IPS-NIHi7 (cell line): Measurements from ENCODE around the gene DNAJC25.
"Not testable (repeated sequence)": the region's sequence is repeated elsewhere in the genome, so short reads cannot be mapped to it uniquely, and the experiment has no call there.

Experiments used
- DNase-seq: peaks from one replicate; pipeline ENCODE4 v3.0.0; 2012; ENCODE audit warnings: mixed read lengths; ENCODE audit errors: extremely low spot score

The DNAJC25 gene

DNA sequence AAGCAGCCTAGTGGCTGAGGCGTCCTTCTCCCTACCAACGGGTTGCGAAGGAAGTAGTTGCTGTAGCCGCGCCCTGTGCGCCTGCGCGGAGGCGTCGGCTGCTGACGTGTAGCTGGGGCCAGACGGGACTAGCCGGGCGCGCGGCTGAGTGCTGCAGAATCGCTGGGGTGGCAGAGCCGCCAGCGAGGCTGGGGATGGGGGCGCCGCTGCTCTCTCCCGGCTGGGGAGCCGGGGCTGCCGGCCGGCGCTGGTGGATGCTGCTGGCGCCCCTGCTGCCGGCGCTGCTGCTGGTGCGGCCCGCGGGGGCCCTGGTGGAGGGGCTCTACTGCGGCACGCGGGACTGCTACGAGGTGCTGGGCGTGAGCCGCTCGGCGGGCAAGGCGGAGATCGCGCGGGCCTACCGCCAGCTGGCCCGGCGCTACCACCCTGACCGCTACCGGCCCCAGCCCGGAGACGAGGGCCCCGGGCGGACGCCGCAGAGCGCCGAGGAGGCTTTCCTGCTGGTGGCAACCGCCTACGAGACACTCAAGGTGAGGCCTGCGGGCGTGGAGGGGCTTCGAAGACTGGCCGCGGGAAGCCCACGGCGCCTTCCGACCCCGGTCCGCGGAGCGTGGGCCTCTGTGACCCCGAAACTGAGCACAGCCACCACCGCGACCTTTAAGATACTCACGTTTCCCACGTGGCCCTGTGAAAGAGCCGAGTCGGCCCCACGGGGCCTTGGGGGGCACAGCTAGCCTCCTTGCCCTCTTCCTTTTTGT is at the start of gene DNAJC25:
Gene DNAJC25, plus strand, starts transcription at position 121 of the 758 bp plus-strand sequence. Its CDS starts 74 bp downstream, at position 195.
- DNase-seq = peak; percentile 100

DNA sequence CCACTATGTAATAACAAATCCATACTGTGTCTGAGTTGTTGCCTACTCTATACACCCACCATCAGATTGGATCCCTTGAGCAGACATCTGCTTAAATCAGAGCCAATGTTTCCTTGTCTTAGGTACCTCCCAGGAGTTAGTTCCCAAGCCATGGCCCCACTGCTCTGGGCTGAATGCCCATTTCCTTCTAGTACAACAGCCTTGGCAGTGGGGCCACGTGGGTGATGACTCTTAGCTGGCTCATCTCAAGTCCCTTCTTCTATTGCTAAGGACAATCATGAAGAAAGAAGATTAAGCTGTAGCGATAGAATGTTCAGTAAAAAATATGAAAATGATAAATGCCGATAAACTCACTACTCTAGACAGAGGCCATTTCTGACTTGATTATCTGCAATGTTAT is 48.2 kb upstream of the DNAJC25 start:
- no peak for DNase-seq

DNA sequence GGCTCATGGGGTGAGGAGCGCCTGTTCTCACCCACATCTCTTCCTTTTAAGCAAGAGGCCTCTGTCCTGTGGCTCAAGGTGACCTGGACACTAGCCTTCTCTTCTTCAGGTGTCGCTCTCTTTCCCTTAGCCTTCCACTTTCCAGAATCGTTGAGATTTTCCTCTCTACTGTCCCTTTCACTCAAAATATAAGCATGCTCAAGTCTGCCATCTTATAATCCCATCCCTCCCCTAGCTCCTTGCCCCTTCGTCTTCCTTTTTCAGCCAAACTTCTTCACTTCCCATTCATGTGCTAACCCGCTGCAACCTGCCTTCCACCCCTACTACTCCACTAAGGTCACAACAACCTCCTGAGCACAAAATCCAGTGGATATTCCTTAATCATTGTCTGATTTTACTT is 44.8 kb upstream of the DNAJC25 start:
- DNase-seq = no peak

DNA sequence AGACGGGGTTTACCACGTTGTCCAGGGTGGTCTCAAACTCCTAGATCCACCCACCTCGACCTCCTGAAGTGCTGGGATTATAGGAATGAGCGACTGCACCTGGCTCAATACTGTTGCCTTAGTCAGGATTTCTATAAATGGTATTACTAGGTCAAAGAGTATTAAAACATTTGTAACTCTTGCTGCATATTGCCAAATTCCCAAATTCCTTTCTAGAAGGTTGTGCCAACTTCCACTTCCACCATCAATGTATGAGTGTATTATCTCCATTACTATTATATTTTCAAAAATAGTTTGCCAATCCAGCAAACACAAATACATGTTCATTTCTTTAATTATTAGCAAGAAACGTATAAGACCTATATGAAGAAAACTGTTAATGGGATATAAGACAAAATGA is 42.3 kb upstream of the DNAJC25 start:
- no peak for DNase-seq

DNA sequence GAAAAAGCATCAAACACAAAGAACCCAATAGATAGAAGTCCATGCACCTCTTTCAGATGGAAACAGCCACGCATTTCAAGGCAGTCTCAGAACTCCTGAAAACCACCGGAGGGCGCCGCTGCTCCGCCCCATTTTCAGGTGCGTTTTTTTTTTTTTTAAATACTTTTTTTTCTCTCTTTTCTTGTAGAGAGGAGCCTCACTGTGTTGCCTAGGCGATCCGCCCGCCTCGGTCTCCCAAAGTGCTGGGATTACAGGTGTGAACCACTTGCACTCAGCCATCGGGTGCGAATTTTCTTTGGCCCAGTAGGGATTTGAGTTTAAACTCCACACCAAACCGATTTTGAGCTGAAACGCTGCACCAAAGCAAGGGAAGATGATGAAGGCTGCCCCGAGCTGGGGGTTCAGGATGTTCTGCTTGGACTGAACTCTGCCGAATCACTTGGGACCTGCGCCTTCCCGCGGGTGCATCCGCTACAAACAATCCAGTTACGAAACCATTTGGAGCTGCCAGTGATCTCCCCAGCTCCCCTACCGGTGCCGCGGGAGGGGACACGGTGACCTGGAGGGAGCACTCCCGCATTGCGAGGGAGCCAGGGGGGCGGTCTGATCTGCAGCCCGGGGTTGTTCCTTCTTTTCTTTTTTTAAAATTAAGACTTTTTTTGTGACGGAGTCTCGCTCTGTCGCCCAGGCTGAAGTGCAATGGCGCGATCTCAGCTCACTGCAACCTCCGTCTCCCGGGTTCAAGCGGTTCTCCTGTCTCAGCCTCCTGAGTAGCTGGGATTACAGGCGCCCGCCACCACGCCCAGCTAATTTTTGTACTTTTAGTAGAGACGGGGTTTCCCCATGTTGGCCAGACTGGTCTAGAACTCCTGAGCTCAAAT is 33.0 kb upstream of the DNAJC25 start:
- DNase-seq = peak; percentile 78

DNA sequence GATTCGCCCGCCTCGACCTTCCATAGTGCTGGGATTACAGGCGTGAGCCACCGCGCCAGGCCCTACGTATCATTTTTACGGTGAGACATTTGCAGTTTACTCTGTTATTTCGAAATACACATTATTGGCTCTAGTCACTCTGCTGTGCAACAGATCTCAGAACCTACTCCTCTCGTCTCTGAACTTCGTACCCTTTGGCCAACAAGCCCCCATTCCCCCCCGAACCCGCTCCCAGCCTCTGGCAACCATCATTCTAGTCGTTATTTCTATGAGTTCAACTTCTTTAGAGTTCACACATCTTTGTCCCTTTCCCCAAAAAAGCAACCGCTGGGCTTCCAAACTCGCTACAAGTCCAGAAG is 32.4 kb upstream of the DNAJC25 start:
- DNase-seq = no peak

DNA sequence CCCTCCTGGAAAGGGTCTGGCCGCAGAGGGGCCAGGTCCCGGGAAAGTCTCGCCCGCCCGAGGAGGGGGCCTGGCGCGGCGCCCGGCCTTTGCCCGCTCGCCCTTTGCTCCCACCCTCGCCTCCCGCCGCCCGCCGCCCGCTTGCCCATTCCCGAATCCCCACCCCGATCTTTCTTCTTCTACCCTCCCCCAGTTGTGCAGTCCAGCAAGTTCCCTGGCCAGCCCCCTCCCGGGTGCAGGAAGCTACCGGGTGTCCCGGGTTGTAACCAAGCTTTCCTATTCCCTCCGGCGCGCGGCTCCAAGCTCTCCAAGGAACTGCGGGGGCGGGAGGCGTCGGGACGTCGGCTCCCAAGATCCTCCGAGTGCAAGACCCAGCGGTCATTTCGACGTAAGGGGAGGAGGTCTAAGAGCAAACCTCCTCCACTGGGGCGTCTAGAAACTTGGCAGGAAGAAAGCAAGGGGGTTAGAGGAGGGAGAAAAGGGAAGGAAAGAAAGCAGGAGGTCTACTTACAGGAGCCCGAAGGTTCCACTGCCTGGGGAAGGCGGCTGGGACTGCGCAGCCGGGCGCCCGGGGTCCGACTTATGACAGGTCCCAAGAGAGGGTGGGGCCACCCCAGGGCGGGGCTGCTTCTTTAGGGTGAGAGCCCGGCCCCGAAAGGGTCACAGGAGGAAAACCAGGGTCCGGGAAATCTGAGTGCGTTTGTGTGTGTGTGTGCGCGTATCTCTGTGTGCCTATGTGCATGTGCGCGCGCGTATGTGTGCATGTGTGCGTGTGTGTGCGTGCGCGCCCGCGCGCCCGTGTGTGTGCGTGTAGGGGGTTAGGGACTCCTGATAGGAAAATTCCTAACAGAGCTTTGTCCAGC is 31.8 kb upstream of the DNAJC25 start, which contains the start of gene PTGR1:
Gene PTGR1, minus strand, starts transcription at position 556 of the 863 bp plus-strand sequence. CDS start 2,225 bp downstream, outside the sequence.
- peak; percentile 87 for DNase-seq

DNA sequence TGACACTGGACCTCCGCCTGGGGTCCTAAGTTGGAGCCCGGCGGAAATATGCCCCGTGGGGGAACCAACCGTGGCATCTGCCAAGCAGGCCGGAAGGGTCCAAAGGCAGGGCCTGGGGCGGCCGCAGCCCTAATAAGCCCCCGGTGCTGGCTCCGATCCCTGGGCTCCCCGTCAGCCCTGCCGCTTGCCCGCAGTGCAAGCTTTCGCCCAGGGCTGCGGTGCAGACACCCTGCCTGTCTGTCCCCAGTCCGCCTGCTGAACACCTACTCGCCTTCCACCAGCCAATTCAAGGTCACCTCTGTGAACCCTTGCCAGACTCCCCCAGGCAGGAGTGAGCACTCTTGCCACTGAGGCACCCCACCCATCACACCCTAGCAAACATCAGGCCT is 31.2 kb upstream of the DNAJC25 start:
- DNase-seq = peak; percentile 25

DNA sequence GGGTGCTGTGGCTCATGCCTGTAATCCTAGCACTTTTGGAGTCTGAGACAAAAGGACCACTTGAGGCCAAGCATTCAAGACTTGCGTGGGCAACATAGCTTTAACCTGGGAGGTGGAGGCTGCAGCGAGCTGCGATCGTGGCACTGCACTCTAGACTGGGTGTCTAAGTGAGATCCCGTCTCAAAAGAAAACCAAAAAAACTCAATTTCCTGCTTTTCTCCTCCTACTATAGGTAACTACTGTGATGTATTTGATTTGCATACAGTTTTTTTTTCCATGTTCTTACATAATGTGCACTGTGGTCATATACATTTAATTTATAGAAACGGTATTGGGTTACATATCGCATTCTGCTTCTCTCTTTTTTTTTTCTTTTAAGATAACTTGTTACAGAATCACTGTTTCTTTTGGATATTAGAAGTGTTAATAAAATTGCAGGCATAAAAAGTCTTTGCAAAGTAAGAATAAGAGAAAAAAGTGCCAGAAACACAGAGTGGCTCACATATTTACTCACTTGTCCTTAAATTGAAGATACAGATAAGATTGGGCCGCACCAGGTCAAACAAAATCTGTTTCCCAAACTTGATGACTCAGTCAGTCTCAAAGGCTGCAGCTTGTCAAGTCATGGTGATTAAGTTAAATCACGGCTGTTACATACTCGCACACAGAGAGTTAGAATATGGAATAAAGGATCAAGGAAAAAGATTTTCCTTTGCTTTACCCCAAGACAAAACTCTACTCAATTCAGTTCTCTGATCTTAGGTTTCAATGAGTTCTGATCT is 29.7 kb upstream of the DNAJC25 start:
- DNase-seq = no peak

DNA sequence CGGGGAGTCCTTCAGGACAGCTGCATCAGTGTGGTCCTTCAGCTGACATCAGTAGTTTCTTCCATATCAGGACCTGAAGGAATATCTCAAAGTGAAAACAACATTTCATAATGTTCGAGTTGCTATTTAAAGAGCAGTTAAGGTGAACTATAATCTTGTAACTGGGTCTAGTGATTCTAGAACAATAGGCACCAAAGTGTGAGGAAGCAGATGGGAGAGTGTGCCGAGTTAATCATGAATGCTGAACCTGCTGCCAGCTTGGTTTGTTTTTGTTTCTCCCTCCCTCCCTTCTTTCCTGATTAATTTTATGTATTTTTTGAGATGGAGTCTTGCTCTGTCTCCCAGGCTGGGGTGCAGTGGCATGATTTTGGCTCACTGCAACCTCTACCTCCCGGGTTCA is 28.1 kb upstream of the DNAJC25 start:
- DNase-seq = no peak

DNA sequence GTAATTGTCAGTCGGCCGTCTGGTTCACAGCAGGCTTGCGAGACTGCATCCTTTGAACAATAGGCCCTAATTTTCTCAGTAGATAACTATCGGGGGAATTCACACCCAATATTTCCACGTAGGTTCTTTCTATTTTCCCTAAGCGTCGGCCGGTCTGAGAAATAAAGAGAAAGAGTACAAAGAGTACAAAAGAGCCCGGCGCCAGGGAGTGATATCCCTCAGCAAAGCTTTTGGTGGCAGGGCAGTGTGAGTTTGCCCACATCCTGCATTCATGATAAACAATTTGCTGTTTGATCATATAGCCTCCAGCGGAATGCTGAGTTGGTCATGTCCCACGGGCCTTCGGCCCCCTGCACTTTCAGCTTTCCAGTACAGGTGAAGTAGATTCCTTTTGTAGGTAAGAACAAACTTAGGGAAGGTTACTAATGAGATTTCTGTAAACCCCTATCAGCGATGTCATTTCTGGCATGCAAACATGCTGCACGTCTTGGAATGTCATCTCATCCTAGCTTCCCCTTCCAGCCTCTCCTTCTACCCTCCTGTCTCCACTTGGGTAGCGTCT is 27.0 kb upstream of the DNAJC25 start:
- DNase-seq = no peak

DNA sequence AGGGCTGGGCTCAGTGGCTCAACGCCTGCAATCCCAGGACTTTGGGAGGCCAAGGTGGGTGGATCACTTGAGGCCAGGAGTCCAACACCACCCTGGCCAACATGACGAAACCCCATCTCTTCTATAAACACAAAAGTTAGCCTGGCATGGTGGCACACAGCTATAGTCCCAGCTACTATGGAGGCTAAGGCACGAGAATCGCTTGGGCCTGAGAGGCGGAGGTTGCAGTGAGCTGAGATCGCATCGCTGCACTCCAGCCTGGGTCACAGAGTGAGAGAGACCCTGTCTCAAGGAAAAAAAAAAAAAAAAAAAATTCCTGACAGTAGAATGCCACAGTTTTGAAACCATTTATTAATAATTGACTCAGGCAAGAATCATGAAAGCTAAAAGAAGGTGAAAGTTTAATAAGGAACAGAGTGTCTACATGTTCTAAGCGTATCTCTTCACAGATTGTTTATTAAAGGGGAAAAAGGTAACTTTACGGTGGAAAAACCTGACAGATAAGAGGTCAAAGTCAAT is 26.0 kb upstream of the DNAJC25 start:
- no peak for DNase-seq

DNA sequence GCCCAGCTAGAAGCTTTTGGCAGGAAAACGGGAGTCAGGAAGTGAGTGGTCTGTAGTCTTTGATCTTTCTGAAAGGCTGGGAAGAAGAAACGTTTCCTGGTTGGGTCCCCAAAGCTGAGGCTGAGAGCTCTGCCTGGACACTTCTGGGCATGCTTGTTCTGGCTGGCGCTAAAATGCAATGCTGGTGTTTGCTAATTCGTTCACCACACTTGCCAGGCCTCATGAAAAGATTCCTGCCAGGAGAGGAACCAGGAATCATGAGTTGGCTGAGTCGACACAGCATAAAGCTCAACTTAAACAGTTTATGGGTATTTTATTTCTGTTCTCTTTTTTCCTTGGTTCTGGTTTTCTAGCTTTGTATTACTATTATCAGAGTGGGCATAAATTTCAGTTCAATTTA is 21.0 kb upstream of the DNAJC25 start:
- no peak for DNase-seq

DNA sequence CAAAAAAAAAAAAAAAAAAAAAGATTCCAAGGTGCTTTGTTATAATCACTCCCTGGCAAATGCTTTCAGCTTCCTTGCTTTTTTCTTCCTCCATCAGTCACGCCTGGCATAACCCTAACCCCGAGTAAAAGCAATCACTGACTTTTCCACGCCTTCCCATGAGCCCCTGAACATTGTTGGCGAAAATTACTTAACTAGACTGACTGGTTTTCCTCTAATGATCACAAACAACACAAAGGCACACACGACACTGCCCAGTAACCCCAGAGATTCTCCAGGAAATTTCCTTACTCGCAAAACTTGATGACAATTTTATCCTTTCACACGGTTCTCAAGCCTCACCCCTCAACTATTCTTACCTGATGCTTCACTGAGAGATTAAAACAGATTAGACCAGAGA is 20.3 kb upstream of the DNAJC25 start:
- no peak for DNase-seq

DNA sequence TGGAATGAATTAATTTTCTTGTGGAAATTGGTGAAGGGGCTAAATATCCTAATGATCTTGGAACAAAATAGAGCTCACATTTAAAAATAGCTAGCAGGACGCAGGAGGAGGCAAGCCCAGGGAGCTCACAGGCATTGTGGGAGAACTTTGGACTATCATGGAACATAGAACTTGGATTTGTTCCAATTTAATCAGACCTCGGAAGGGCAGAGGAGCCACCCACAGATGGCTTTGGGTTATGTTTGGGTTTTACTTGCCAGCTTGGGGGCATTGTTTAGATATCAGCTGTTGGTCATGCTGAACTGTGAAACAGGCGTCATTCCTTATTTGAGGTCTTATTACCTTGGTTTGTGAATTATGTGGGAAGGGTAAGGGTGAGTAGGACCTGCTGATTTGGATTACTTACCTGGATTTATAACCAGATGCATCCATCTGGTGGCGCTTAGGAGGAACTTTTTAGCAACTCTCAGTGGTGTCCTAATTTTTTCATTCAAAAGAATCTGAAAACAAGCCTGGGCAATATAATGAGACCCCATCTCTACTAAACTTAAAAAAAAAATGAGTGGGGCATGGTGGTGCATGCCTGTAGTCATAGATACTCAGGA is 17.6 kb upstream of the DNAJC25 start:
- no peak for DNase-seq

DNA sequence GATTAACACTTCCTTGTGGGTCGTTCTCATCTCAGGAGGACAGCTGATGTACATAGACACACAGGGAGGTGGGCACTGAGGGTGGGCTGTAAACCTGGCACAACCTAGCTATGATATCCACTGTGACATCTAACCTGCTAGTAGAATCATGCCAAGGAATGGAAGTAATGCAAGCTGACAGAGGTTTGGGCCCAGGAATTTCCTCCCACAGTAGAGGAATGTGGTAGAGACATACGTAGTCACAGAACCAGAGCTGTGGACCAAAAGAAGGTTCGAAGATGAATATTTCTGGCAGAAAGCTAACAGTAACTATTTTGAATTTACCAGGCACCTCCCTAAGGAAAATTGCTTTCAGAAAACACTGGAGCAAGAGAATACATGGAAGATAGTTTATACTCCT is 15.2 kb upstream of the DNAJC25 start:
- no peak for DNase-seq

DNA sequence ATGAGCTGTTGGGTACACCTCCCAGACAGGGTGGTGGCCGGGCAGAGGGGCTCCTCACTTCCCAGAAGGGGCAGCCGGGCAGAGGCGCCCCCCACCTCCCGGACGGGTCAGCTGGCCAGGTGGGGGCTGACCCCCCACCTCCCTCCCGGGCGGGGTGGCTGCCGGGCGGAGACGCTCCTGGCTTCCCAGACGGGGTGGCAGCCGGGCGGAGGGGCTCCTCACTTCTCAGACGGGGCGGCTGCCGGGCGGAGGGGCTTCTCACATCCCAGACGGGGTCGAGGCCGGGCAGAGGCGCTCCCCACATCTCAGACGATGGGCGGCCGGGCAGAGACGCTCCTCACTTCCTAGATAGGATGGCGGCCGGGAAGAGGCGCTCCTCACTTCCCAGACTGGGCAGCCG is 13.8 kb upstream of the DNAJC25 start:
- DNase-seq = not testable (repeated sequence)

DNA sequence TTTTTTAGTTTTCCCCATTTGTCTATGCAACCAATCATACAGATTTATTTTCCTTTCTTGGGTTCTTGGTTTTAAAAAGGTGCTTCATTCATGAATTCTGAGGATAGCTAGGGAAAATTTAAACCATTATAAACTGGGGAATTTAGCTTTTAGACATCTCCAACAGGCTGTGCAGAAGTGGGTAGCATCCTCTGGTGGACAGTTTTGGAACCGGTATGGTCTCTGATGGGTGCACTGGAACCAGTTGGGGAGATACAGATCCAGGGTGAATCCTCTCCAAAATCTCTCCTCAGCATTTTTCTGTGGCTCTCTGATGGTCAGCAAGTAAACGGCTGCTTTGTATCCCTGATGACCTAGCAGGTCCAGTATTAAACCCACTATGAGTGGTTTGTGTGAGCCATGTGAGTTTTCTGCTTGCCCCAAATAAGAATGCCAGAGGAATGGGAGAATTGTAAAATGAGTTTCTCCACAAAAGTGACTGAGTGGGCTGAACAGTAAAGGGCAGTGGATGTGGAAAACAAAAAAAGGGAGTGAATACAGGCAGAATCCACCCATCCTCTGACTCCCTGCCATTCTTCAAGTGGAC is 9.1 kb upstream of the DNAJC25 start:
- peak; percentile 55 for DNase-seq

DNA sequence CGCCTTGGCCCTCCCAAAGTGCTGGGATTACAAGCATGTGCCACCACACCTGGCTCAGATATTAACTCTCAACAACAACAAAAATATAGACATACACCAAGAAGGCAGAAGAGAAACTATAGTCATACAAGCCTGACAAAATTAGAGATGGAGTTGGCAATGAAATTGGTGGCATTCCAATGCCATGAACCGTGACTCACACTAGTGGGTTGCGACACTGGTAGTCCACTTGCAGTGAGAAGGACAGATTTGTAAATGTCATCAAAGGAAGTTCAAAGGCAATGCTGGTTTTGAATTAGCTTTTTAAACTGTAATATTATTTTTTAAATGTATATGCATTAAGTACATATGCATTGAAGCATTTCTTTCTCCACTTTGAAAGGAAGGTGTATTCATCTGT is 8.5 kb upstream of the DNAJC25 start:
- no peak for DNase-seq
